ENCODE data around the gene PDHA1. TPM values are rescaled to one million over a fixed set of nuclear protein-coding genes. Genes with fewer than 3 reads are reported as not detected.

Gene PDHA1
- total RNA-seq, 3 donors from 2014 or later, result 254 to 412 (median 363) TPM

DNA sequence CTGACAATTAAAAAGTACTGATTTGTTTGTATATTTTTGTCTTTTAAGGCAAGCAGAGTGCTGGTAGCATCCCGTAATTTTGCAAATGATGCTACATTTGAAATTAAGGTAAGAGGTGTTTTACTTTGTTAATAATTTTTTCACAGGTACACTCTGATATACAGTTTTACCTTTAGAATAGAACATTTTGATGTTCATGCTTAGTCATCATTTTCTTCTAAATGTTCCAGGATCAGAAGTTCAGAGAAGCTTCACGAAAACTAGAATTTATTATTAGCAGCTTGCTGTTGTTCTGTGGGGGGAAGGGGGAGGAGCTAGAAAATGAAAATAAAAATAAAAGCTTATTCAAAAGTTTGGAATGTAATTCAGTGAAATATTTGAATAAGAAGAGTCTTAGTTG, 5.5 kb downstream of the PDHA1 start:
- ATAC-seq, result no peak

DNA sequence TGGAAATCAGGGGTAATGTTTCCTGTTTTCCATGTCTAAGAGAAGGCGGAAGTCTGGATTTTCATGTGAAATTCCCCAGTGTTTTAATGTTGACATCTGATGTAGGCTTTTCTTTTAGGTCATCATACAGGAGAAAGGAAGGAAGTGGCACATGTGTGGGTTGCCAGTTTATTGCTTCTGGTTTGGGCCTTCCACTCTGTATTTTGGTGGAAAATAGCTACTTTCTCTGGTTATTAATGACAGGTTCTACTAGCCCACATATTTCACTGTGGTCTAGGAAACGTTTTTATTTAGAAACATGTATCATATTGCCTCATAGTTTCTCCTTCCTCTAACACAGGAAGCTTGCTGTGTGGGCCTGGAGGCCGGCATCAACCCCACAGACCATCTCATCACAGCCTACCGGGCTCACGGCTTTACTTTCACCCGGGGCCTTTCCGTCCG, 7.2 kb downstream of the PDHA1 start:
- Histone ChIP-seq H3K4me1 (ENCODE audit: low read depth) (no peaks in the 10 kb centered on the region), H3K4me3 (no peak overlapping the region), H3K36me3 (ENCODE audit: low read depth) (no peaks in the 10 kb centered on the region), H3K9me3 (no peaks in the 10 kb centered on the region)
- ATAC-seq, result no peak
- TF ChIP-seq, protein P1, sequence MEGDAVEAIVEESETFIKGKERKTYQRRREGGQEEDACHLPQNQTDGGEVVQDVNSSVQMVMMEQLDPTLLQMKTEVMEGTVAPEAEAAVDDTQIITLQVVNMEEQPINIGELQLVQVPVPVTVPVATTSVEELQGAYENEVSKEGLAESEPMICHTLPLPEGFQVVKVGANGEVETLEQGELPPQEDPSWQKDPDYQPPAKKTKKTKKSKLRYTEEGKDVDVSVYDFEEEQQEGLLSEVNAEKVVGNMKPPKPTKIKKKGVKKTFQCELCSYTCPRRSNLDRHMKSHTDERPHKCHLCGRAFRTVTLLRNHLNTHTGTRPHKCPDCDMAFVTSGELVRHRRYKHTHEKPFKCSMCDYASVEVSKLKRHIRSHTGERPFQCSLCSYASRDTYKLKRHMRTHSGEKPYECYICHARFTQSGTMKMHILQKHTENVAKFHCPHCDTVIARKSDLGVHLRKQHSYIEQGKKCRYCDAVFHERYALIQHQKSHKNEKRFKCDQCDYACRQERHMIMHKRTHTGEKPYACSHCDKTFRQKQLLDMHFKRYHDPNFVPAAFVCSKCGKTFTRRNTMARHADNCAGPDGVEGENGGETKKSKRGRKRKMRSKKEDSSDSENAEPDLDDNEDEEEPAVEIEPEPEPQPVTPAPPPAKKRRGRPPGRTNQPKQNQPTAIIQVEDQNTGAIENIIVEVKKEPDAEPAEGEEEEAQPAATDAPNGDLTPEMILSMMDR (IDR thresholded peaks at IDR 0.05), result no peak
- DNase-seq, result no peak
- intact Hi-C loops (cut with DNase I, micrococcal nuclease), result no loop called here

More for the DNA sequence above, 5.5 kb downstream of the PDHA1 start:
- Histone ChIP-seq H3K4me1 (ENCODE audit: low read depth) (no peaks in the 10 kb centered on the region), H3K36me3 (ENCODE audit: low read depth) (no peaks in the 10 kb centered on the region), H3K4me3 (no peak overlapping the region), H3K9me3 (no peaks in the 10 kb centered on the region)
- no peak for DNase-seq
- TF ChIP-seq, protein P1 (IDR thresholded peaks at IDR 0.05), result no peak
- intact Hi-C loops (cut with DNase I, micrococcal nuclease), result loop anchor here in 1 of 2 donors (10.0 kb wide), 1 partner anchor 924 kb away; the partner anchor contains the start of gene CDKL5

DNA sequence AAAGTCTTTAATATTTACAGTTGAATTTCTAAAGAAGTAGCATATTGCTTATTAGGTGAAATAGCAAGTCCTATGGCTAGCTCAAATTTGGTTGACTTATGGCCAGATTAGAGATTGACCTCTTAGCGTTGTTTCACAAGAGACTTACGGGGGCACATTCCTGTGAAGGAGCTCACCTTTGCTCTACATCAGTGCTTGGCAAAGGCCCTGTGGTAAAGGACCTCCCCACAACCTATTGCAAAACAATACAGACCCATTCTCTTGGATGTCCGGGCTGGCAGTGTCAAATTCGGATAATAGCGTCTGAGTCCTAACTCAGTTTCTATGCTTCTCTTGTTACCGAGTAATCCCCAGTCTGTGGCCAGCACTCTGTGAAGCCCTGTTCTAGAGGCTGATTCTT, 10.9 kb downstream of the PDHA1 start:
- H3K36me3 ChIP-seq (ENCODE audit: low read depth), result no peaks in the 10 kb centered on the region
- H3K4me3 ChIP-seq, result no peak overlapping the region
- TF ChIP-seq, protein P1 (IDR thresholded peaks at IDR 0.05), result no peak
- DNase-seq (no peak), ATAC-seq (no peak)
- no peaks in the 10 kb centered on the region for H3K9me3 ChIP-seq
- intact Hi-C loops (cut with DNase I, micrococcal nuclease), result no loop called here
- H3K4me1 ChIP-seq (ENCODE audit: low read depth), result no peaks in the 10 kb centered on the region

DNA sequence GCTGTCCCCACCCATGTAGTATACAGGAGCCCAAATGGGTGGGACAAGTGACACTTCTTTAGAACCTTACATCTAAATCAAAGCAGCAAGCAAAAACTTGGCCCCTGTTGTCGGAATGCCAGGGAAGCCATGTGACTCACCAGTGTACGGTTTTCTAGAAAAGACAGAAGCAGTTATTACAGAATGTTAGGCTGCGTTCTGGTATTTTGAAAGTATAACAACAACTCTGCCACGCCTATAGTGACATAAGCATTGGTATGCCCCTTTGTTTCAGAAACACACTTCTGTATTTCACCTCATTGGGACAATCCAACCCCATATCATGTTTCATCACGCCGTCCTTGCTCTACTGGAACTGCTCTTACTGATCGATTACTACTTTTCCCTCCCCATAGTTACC, 14.8 kb downstream of the PDHA1 start:
- TF ChIP-seq, protein P1 (IDR thresholded peaks at IDR 0.05), result no peak
- H3K36me3 ChIP-seq (ENCODE audit: low read depth), result no peaks in the 10 kb centered on the region

DNA sequence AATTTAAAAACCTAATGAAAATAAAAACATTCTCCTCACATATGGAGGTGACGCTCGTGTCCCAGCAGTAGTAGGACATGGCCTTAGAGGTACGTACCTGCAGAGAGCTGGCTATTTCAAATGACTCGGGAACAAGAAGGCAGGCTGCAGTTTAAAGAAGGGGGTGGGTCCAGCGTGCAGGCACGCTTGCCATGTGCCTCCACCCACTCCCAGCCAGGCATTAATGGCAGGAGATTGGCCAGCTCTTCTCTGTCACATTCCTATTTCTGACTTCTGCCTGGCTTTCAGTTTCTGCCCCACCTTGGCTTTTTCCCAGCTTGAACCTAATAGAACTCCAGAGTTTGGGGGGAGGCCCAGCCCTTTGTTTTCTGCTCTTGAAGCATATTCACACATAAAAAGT, 17.2 kb downstream of the PDHA1 start:
- H3K36me3 ChIP-seq (ENCODE audit: low read depth), result no peaks in the 10 kb centered on the region
- no peaks in the 10 kb centered on the region for H3K9me3 ChIP-seq
- H3K4me3 ChIP-seq, result no peak overlapping the region
- TF ChIP-seq, protein P1 (IDR thresholded peaks at IDR 0.05), result no peak
- H3K4me1 ChIP-seq (ENCODE audit: low read depth), result no peaks in the 10 kb centered on the region
- intact Hi-C loops (cut with DNase I, micrococcal nuclease), result no loop called here
- ATAC-seq, result no peak
- no peak for DNase-seq

More for the DNA sequence above, 14.8 kb downstream of the PDHA1 start:
- Histone ChIP-seq H3K9me3 (no peaks in the 10 kb centered on the region), H3K4me1 (ENCODE audit: low read depth) (no peaks in the 10 kb centered on the region), H3K4me3 (no peak overlapping the region)
- intact Hi-C loops (cut with DNase I, micrococcal nuclease), result no loop called here
- ATAC-seq (no peak), DNase-seq (no peak)

DNA sequence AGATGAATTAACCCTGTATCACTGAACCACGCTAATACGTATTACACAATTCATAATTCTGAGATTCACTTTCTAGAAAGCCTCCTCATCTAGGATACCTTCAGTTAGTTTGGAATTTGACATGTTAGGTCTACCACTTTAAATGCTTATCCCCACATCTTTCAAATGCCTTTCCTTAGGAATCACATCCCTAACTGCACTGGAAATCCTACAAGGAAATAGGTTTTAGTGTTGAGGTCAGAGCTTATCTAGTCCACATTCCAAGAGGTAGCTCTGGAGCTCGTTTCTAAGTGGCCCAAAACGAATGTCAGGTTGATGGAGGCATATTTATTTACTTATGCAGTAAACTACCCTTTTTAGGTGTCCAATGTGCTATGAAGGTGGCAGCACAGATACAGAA, 18.0 kb downstream of the PDHA1 start:
- DNase-seq, result no peak
- TF ChIP-seq, protein P1 (IDR thresholded peaks at IDR 0.05), result no peak
- Histone ChIP-seq H3K4me1 (ENCODE audit: low read depth) (no peaks in the 10 kb centered on the region), H3K9me3 (no peaks in the 10 kb centered on the region), H3K36me3 (ENCODE audit: low read depth) (no peaks in the 10 kb centered on the region), H3K4me3 (no peak overlapping the region)
- ATAC-seq, result no peak
- intact Hi-C loops (cut with DNase I, micrococcal nuclease), result no loop called here

All from mucosa of descending colon (tissue), 3 donors.